Skeletal muscle cell (primary cell): ENCODE measurements around the gene MCCC2.
"Not testable (repeated sequence)": the region's sequence is repeated elsewhere in the genome, so short reads cannot be mapped to it uniquely, and the experiment has no call there.

Experiments used
- DNase-seq: peaks from one replicate; pipeline ENCODE4 v3.0.0-alpha.2; 2010; ENCODE audit warnings: low read depth
- H3K4me3 ChIP-seq: 2 replicates; pipeline ENCODE4 v1.5.1; 2011; ENCODE audit warnings: low read depth, mild to moderate bottlenecking, control low read depth, low read length, moderate library complexity

MCCC2 gene

GRCh38 chr5:71591100-71591499 lies 4.0 kb downstream of the MCCC2 start:
- no peak for DNase-seq
- H3K4me3 ChIP-seq, result no peak overlapping the region

GRCh38 chr5:71596169-71596568 lies 9.0 kb downstream of the MCCC2 start:
- DNase-seq, result no peak
- H3K4me3 ChIP-seq, result no peak overlapping the region

GRCh38 chr5:71597001-71597400 lies 9.9 kb downstream of the MCCC2 start:
- DNase-seq, result no peak
- H3K4me3 ChIP-seq, result no peak overlapping the region

GRCh38 chr5:71600783-71601182 lies 13.6 kb downstream of the MCCC2 start:
- no peak overlapping the region for H3K4me3 ChIP-seq
- no peak for DNase-seq

GRCh38 chr5:71601222-71602026 lies 14.3 kb downstream of the MCCC2 start:
- no peak overlapping the region for H3K4me3 ChIP-seq
- DNase-seq, result peak; percentile 96

- not testable (repeated sequence) for H3K4me3 ChIP-seq
Measured at GRCh38 chr5:71609916-71610315, 22.8 kb downstream of the MCCC2 start.

GRCh38 chr5:71615809-71616208 lies 28.7 kb downstream of the MCCC2 start:
- no peak for DNase-seq

More at GRCh38 chr5:71609916-71610315, 22.8 kb downstream of the MCCC2 start:
- not testable (repeated sequence) for DNase-seq

GRCh38 chr5:71620630-71621029 lies 33.5 kb downstream of the MCCC2 start:
- DNase-seq, result no peak
- no peak overlapping the region for H3K4me3 ChIP-seq

More at GRCh38 chr5:71615809-71616208, 28.7 kb downstream of the MCCC2 start:
- no peak overlapping the region for H3K4me3 ChIP-seq

GRCh38 chr5:71621268-71621667 lies 34.1 kb downstream of the MCCC2 start:
- no peak overlapping the region for H3K4me3 ChIP-seq
- no peak for DNase-seq

GRCh38 chr5:71621741-71622140 lies 34.6 kb downstream of the MCCC2 start:
- no peak for DNase-seq

GRCh38 chr5:71623221-71623794 lies 36.2 kb downstream of the MCCC2 start:
- H3K4me3 ChIP-seq, result no peak overlapping the region
- DNase-seq, result no peak

More at GRCh38 chr5:71621741-71622140, 34.6 kb downstream of the MCCC2 start:
- no peak overlapping the region for H3K4me3 ChIP-seq

GRCh38 chr5:71629950-71630349 lies 42.8 kb downstream of the MCCC2 start:
- no peak for DNase-seq

GRCh38 chr5:71631070-71631469 lies 43.9 kb downstream of the MCCC2 start:
- DNase-seq, result no peak
- H3K4me3 ChIP-seq, result no peak overlapping the region

More at GRCh38 chr5:71629950-71630349, 42.8 kb downstream of the MCCC2 start:
- H3K4me3 ChIP-seq, result no peak overlapping the region

GRCh38 chr5:71632168-71632567 lies 45.0 kb downstream of the MCCC2 start:
- DNase-seq, result no peak
- no peak overlapping the region for H3K4me3 ChIP-seq

- DNase-seq, result no peak
- no peak overlapping the region for H3K4me3 ChIP-seq
Measured at GRCh38 chr5:71633255-71634155, 46.4 kb downstream of the MCCC2 start.

GRCh38 chr5:71637133-71637532 lies 50.0 kb downstream of the MCCC2 start:
- no peak for DNase-seq
- no peak overlapping the region for H3K4me3 ChIP-seq

- no peak overlapping the region for H3K4me3 ChIP-seq
- DNase-seq, result no peak
Measured at GRCh38 chr5:71640408-71640807, 53.3 kb downstream of the MCCC2 start.

- no peak overlapping the region for H3K4me3 ChIP-seq
- DNase-seq, result no peak
Measured at GRCh38 chr5:71645030-71645429, 57.9 kb downstream of the MCCC2 start.

GRCh38 chr5:71650940-71651339 lies 63.8 kb downstream of the MCCC2 start:
- H3K4me3 ChIP-seq, DNase-seq: not testable (repeated sequence)

- no peak overlapping the region for H3K4me3 ChIP-seq
- DNase-seq, result no peak
Measured at GRCh38 chr5:71651579-71651978, 64.4 kb downstream of the MCCC2 start.
